A673 (cell line): ENCODE results near the gene PACSIN2. TPM values are rescaled to one million over a fixed set of nuclear protein-coding genes. Genes with fewer than 3 reads are reported as not detected.

Experiments
- BruUV-seq: library from RNA; stranded (reverse); fragments of 400-500 nt; replicated peaks from 2 replicates; lab custom pipeline; 2021; lab: Mats Ljungman, UMichigan
- CTCF ChIA-PET: fragments of 300-600 bp; sonication (Branson Sonifier 250); formaldehyde crosslinking; loops from one replicate; lab custom pipeline; 2022; ENCODE audit warnings: antibody characterized with exemption; lab: Charles Lee
- POLR2A ChIA-PET: fragments of 300-600 bp; sonication (Branson Sonifier 250); formaldehyde crosslinking; loops from one replicate; lab custom pipeline; 2022; ENCODE audit warnings: antibody characterized with exemption; ENCODE audit not compliant: low non-redundant PET; lab: Charles Lee
- DNase-seq: peaks from one replicate; pipeline ENCODE4 v3.0.0-alpha.2; 2015; ENCODE audit warnings: low spot score
- H3K27ac ChIP-seq: fragments of 200-600 bp; sonication (generic); 2 replicates; pipeline ENCODE4 v1.5.1; 2016; ENCODE audit warnings: mixed run types, low read depth, mild to moderate bottlenecking, mixed read lengths, antibody characterized with exemption, low read length; ENCODE audit not compliant: poor library complexity, severe bottlenecking
- H3K27me3 ChIP-seq: fragments of 200-600 bp; sonication (generic); replicated peaks from 2 replicates; pipeline ENCODE4 v1.6.1; 2017; ENCODE audit warnings: mixed run types, low read depth, mild to moderate bottlenecking, mixed read lengths, antibody characterized with exemption, low read length; ENCODE audit not compliant: insufficient read depth, poor library complexity
- H3K36me3 ChIP-seq: fragments of 200-600 bp; sonication (generic); 2 replicates; pipeline ENCODE4 v1.6.1; 2016; ENCODE audit warnings: mixed run types, mild to moderate bottlenecking, mixed read lengths, antibody characterized with exemption, low read length; ENCODE audit not compliant: insufficient read depth, poor library complexity, severe bottlenecking
- H3K4me1 ChIP-seq: fragments of 200-600 bp; sonication (generic); 2 replicates; pipeline ENCODE4 v1.6.1; 2017; ENCODE audit warnings: mixed run types, mild to moderate bottlenecking, mixed read lengths, antibody characterized with exemption, low read length; ENCODE audit not compliant: insufficient read depth, poor library complexity, severe bottlenecking
- H3K4me3 ChIP-seq: fragments of 200-600 bp; sonication (generic); 2 replicates; pipeline ENCODE4 v1.5.1; 2016; ENCODE audit warnings: low read depth, mixed run types, mild to moderate bottlenecking, mixed read lengths, low read length; ENCODE audit not compliant: poor library complexity, severe bottlenecking
- H3K9me3 ChIP-seq: fragments of 200-600 bp; sonication (generic); 2 replicates; pipeline ENCODE4 v1.6.1; 2016; ENCODE audit warnings: mixed run types, low read depth, mild to moderate bottlenecking, mixed read lengths, antibody characterized with exemption, low read length; ENCODE audit not compliant: poor library complexity, severe bottlenecking
- CTCF ChIP-seq: fragments of 300-800, 200-600 bp; sonication (generic); conservative IDR thresholded peaks from 2 replicates; pipeline ENCODE4 v1.5.1; 2017; ENCODE audit warnings: low read depth, mild to moderate bottlenecking, antibody characterized with exemption, low read length, moderate library complexity, mixed read lengths
- EZH2 ChIP-seq: fragments of 200-600 bp; sonication (generic); IDR thresholded peaks from 2 replicates; pipeline ENCODE4 v1.6.1; 2017; ENCODE audit warnings: borderline replicate concordance, low read depth, mild to moderate bottlenecking, mixed read lengths, antibody characterized with exemption, low read length; ENCODE audit not compliant: poor library complexity, severe bottlenecking
- intact Hi-C: fragments of 100-400 bp; cut with micrococcal nuclease; formaldehyde crosslinking; loops from one replicate; pipeline ENCODE4 v1.10.0; 2022; ENCODE audit not compliant: unreplicated experiment
- total RNA-seq: library from RNA; stranded (reverse); gene quantifications from 2 replicates; pipeline ENCODE4 v1.2.3, GENCODE V29; 2021

Gene PACSIN2
- total RNA-seq, 1 experiment from 2014 or later, result 51.8 TPM

DNA sequence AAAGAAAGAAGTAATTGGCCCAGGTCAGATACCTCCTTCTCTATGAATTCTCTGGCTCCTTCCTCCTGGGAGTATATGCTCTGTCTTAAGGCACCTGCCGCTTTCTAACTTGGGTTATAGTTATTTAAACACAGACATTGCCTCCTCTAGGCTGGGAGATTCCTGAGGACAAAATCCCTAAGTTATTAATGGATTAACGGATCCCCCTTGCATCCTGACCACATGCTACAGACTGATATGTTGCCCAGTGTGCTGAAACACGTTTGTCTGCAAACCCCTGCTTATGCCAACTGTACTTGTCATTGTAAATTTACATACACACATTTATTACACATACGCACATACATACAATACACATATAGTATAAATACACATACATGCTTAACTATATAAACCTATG is 35.3 kb downstream of the PACSIN2 start:
- intact Hi-C loops, result no loop called here
- H3K4me3 ChIP-seq, result no peak overlapping the region
- H3K9me3 ChIP-seq, result no peaks in the 10 kb centered on the region
- ChIA-PET CTCF (no interaction called here), POLR2A (no interaction called here)
- H3K4me1 ChIP-seq, result peaks cover 10% of the 10 kb centered on the region
- no peak for TF ChIP-seq EZH2
- no peak for TF ChIP-seq CTCF
- H3K27me3 ChIP-seq, result no peaks in the 10 kb centered on the region
- DNase-seq, result no peak
- H3K27ac ChIP-seq, result no peak overlapping the region
- H3K36me3 ChIP-seq, result no peaks in the 10 kb centered on the region
- BruUV-seq, result no TSS peak

GRCh38 chr22:42978453-42979103 is 36.4 kb downstream of the PACSIN2 start:
- Histone ChIP-seq H3K4me1 (peaks cover 10% of the 10 kb centered on the region), H3K27ac (no peak overlapping the region), H3K4me3 (no peak overlapping the region), H3K36me3 (no peaks in the 10 kb centered on the region), H3K9me3 (no peaks in the 10 kb centered on the region), H3K27me3 (no peaks in the 10 kb centered on the region)
- intact Hi-C loops, result no loop called here
- POLR2A ChIA-PET, result no interaction called here
- CTCF ChIA-PET, result no interaction called here
- BruUV-seq, result no TSS peak
- no peak for TF ChIP-seq CTCF
- TF ChIP-seq EZH2, result no peak
- DNase-seq, result no peak

DNA sequence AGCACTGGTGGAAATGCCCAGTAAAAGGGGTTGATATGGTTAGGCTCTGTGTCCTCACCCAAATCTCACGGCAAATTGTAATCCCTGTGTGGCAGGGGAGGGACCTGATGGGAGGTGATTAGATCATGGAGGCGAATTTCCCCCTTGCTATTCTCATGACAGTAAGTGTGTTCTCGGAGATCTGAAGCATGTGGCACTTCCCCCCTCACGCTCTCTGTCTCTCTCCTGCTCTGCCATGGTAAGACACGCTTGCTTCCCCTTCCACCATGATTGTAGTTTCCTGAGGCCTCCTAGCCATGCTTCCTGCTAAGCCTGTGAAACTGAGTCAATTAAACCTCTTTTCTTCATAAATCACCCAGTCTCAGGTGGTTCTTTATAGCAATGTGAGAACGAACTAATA is 37.4 kb downstream of the PACSIN2 start:
- peaks cover 10% of the 10 kb centered on the region for H3K4me1 ChIP-seq
- no peak for TF ChIP-seq EZH2
- no peak for TF ChIP-seq CTCF
- no peak overlapping the region for H3K4me3 ChIP-seq
- no peak for DNase-seq
- no peak overlapping the region for H3K27ac ChIP-seq
- no peaks in the 10 kb centered on the region for H3K36me3 ChIP-seq
- ChIA-PET POLR2A (no interaction called here), CTCF (no interaction called here)
- BruUV-seq, result no TSS peak
- H3K27me3 ChIP-seq, result no peaks in the 10 kb centered on the region
- intact Hi-C loops, result no loop called here
- H3K9me3 ChIP-seq, result no peaks in the 10 kb centered on the region
